AG09309 (cell line): ENCODE data around the gene FXN.
"Not testable (repeated sequence)": the region's sequence is repeated elsewhere in the genome, so short reads cannot be mapped to it uniquely, and the experiment has no call there.

ENCODE experiments used
- DNase-seq: peaks from one replicate; pipeline ENCODE4 v3.0.0-alpha.2; 2010; ENCODE audit warnings: low read depth
- H3K4me3 ChIP-seq: 2 replicates; pipeline ENCODE4 v1.5.1; 2011; ENCODE audit warnings: mild to moderate bottlenecking, low read depth, low read length, moderate library complexity; ENCODE audit not compliant: control insufficient read depth
- TF ChIP-seq, protein P1 (sequence below): IDR thresholded peaks from 2 replicates; pipeline ENCODE4 v1.5.1; 2011; ENCODE audit warnings: mild to moderate bottlenecking, low read depth, low read length, inconsistent platforms; ENCODE audit not compliant: insufficient read depth, control insufficient read depth; ENCODE audit errors: missing control alignments

The FXN gene

DNA sequence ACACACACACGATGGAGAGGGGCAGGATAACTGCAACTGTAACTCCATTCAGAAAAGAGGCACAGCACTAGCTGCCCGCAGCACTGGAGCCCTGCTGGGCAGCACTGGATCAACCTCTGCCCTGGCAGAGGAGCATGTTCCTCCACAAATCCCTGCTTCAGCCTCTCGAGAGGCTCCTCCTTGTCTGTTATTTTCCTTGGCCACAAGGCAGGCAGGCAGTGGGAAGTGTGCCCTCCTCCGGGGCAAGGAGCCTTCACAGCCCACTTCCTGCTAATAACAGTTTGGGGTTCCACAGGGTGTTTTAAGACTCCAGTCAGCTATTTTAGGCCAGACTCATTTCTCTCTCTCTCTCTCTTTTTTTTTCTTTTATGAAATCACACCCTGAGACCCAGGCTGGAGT is 11.8 kb downstream of the FXN start:
- H3K4me3 ChIP-seq: no peak overlapping the region
- TF ChIP-seq, protein P1, sequence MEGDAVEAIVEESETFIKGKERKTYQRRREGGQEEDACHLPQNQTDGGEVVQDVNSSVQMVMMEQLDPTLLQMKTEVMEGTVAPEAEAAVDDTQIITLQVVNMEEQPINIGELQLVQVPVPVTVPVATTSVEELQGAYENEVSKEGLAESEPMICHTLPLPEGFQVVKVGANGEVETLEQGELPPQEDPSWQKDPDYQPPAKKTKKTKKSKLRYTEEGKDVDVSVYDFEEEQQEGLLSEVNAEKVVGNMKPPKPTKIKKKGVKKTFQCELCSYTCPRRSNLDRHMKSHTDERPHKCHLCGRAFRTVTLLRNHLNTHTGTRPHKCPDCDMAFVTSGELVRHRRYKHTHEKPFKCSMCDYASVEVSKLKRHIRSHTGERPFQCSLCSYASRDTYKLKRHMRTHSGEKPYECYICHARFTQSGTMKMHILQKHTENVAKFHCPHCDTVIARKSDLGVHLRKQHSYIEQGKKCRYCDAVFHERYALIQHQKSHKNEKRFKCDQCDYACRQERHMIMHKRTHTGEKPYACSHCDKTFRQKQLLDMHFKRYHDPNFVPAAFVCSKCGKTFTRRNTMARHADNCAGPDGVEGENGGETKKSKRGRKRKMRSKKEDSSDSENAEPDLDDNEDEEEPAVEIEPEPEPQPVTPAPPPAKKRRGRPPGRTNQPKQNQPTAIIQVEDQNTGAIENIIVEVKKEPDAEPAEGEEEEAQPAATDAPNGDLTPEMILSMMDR: no peak
- DNase-seq: no peak

GRCh38 chr9:69049094-69049493 is 13.5 kb downstream of the FXN start:
- TF ChIP-seq, protein P1: no peak
- no peak for DNase-seq
- no peak overlapping the region for H3K4me3 ChIP-seq

- not testable (repeated sequence) for H3K4me3 ChIP-seq, DNase-seq
Measured at GRCh38 chr9:69050936-69051335, 15.4 kb downstream of the FXN start.

- no peak overlapping the region for H3K4me3 ChIP-seq
- TF ChIP-seq, protein P1: no peak
- DNase-seq: no peak
Measured at GRCh38 chr9:69054989-69055388, 19.4 kb downstream of the FXN start.

GRCh38 chr9:69056191-69056815 is 20.8 kb downstream of the FXN start:
- H3K4me3 ChIP-seq: no peak overlapping the region
- no peak for DNase-seq
- TF ChIP-seq, protein P1: no peak

- DNase-seq: no peak
- no peak overlapping the region for H3K4me3 ChIP-seq
- TF ChIP-seq, protein P1: no peak
Measured at GRCh38 chr9:69058101-69058500, 22.5 kb downstream of the FXN start.

DNA sequence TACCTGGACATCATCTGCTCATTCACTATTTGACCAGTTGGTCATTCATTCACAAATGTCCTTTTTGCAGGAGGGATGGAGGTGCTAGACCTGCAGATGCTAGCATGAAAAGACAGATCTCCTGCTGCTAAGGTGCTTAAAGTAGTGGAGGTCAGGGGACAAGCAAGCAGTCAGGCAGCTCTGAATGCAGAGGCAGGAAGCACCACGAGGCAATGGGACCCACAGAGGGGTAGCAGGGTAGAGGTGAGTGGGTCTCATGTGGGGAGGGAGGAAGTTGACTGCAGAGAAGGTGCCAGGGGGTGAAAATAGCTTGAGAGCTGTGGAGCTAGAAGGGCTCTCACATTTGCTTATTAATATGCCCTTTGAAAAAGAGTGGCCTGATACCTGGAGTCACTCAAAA is 25.2 kb downstream of the FXN start:
- DNase-seq: no peak
- TF ChIP-seq, protein P1: no peak
- no peak overlapping the region for H3K4me3 ChIP-seq
